ENCODE data around the gene NR5A1.

GRCh38 chr9:124520206-124520596, 13.0 kb upstream of the NR5A1 start:
- no peak for TF ChIP-seq POLR2AphosphoS5 (IDR thresholded peaks at IDR 0.05; ENCODE audit: low read depth)
- no peak for TF ChIP-seq CTCF (conservative IDR thresholded peaks at IDR 0.05; ENCODE audit: low read depth in 2 of 2)
- TF ChIP-seq EZH2phosphoT487 (IDR thresholded peaks at IDR 0.05; ENCODE audit: unreplicated experiment), result no peak

Data from GM23338 (cell line).